Measurements from ENCODE around the gene PCDH19.

Gene PCDH19

DNA sequence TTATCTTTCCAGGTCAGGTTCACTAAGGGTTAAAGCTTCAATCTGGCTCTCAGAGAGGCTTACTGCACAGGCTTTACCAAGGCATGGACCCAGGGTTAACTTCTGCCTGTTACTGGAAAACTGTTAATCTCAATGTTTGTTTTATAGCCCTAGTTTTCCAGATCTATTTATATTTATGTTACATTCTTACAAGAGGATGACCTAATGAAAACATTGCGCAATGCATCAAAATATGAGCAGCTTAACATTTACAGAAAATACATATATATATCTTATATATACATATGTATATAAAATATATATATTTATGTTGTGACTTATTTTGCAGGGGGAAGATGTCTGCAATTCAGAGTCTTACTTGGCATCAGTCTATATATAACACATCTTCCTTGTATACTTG is 112.3 kb downstream of the PCDH19 start:
- Histone ChIP-seq H3K27me3 (replicated peaks) (no peaks in the 10 kb centered on the region), H3K36me3 (replicated peaks) (no peaks in the 10 kb centered on the region), H3K27ac (no peak overlapping the region), H3K4me3 (ENCODE audit: low read depth, low read length) (no peak overlapping the region)
- in situ Hi-C loops (cut with HindIII; ENCODE audit: low pct_ligation_motif_present, low sequenced_read_pairs), result no loop called here
- TF ChIP-seq, protein P1, sequence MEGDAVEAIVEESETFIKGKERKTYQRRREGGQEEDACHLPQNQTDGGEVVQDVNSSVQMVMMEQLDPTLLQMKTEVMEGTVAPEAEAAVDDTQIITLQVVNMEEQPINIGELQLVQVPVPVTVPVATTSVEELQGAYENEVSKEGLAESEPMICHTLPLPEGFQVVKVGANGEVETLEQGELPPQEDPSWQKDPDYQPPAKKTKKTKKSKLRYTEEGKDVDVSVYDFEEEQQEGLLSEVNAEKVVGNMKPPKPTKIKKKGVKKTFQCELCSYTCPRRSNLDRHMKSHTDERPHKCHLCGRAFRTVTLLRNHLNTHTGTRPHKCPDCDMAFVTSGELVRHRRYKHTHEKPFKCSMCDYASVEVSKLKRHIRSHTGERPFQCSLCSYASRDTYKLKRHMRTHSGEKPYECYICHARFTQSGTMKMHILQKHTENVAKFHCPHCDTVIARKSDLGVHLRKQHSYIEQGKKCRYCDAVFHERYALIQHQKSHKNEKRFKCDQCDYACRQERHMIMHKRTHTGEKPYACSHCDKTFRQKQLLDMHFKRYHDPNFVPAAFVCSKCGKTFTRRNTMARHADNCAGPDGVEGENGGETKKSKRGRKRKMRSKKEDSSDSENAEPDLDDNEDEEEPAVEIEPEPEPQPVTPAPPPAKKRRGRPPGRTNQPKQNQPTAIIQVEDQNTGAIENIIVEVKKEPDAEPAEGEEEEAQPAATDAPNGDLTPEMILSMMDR (IDR thresholded peaks at IDR 0.05; ENCODE audit: low read depth, low read length, missing control alignments), result no peak
- no peak for DNase-seq

DNA sequence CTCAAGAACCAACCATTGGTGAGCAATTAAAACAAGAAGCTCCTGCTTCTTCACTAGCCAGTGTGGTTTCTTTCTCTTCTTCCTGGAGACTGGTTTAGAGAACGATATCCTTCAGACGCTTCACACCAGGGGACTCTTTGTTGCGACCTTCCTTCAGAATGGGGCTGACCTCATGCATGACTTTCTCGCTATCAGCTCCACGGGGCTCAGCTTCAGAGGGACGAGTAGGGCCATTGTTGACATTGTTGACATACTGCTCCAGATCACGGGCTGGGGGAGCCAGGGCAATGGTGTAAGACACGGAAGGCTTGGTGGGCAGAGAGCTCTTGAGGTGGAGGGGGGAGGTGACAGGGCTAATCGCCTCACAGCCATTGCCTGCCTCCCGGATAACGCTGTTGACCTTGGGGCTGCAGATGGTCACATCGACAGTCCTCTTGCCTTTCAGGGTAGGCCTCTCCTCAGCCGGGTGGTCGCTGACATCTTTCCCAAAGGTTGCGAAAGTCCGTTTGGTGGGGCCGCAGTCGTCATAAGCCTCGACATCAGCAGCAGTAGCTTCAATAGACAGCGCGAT is 113.8 kb downstream of the PCDH19 start:
- H3K27ac ChIP-seq, result no peak overlapping the region
- H3K27me3 ChIP-seq (replicated peaks), result no peaks in the 10 kb centered on the region
- TF ChIP-seq, protein P1 (IDR thresholded peaks at IDR 0.05; ENCODE audit: low read depth, low read length, missing control alignments), result no peak
- DNase-seq, result no peak
- in situ Hi-C loops (cut with HindIII; ENCODE audit: low pct_ligation_motif_present, low sequenced_read_pairs), result no loop called here
- H3K36me3 ChIP-seq (replicated peaks), result no peaks in the 10 kb centered on the region
- H3K4me3 ChIP-seq (ENCODE audit: low read depth, low read length), result no peak overlapping the region

DNA sequence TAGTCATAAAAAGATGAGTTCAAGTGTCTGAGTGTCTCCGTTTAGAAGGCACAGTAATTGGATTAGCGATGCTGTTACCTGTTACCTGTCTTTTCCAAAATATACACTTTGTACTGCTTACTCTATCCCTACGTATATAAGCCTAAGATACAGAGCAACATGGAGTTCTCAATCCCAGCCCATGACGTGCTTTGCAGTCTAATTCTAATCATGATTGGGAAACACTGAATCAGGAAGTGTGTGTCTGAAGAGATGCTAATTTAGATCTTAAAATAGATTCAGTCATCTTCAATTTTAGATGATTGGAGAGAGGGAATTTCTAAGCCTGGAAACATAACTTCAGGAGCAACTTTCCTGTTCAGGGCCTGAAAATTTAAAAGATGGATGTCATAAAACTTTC is 115.1 kb downstream of the PCDH19 start:
- TF ChIP-seq, protein P1 (IDR thresholded peaks at IDR 0.05; ENCODE audit: low read depth, low read length, missing control alignments), result no peak
- Histone ChIP-seq H3K27ac (no peak overlapping the region), H3K36me3 (replicated peaks) (no peaks in the 10 kb centered on the region), H3K4me3 (ENCODE audit: low read depth, low read length) (no peak overlapping the region), H3K27me3 (replicated peaks) (no peaks in the 10 kb centered on the region)
- no peak for DNase-seq
- in situ Hi-C loops (cut with HindIII; ENCODE audit: low pct_ligation_motif_present, low sequenced_read_pairs), result no loop called here

DNA sequence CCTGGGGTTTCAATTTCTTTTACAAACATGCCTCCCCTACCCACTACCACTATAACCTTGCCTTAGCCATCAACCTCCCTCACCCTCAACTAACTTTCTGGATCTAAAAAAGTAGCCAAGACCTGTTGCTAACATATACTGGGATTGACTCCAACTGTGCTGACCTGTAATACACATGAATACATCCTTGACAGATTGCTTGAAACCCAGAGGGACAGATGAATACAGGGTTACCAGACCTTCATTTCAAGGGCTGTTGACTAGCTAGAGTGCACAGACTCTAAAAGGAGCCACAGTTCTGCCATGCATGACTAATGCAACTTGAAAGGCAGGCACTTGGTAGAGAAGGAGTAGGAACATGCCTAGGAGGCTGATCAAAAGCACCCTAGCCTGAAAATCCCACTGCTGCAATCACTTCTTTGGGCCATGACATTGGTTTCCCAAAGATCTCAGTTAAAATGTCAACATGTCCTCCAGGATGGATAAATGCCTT is 121.0 kb downstream of the PCDH19 start:
- no peak overlapping the region for H3K27ac ChIP-seq
- no peaks in the 10 kb centered on the region for H3K36me3 ChIP-seq (replicated peaks)
- H3K4me3 ChIP-seq (ENCODE audit: low read depth, low read length), result no peak overlapping the region
- DNase-seq, result no peak
- TF ChIP-seq, protein P1 (IDR thresholded peaks at IDR 0.05; ENCODE audit: low read depth, low read length, missing control alignments), result no peak
- in situ Hi-C loops (cut with HindIII; ENCODE audit: low pct_ligation_motif_present, low sequenced_read_pairs), result no loop called here
- H3K27me3 ChIP-seq (replicated peaks), result no peaks in the 10 kb centered on the region

DNA sequence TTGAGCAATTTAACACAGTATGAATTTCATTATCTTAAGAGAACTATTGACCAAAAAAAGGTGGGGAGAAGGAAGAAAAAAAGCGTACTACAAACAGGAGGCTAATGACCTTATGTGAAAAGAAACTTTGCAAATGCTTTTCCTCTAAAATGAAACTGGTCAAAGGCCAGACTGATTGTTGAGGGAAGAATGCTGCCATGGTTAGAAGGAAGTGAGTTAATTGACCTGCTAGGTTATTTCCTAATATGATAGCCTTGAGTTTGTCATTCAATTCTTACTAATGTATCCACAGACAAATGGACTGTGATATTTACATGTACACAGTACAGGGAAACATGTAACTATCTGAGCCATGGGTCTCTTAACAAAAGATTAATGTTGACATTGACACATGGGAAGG is 132.8 kb downstream of the PCDH19 start:
- TF ChIP-seq, protein P1 (IDR thresholded peaks at IDR 0.05; ENCODE audit: low read depth, low read length, missing control alignments), result no peak
- in situ Hi-C loops (cut with HindIII; ENCODE audit: low pct_ligation_motif_present, low sequenced_read_pairs), result no loop called here
- no peaks in the 10 kb centered on the region for H3K36me3 ChIP-seq (replicated peaks)
- H3K27me3 ChIP-seq (replicated peaks), result no peaks in the 10 kb centered on the region
- H3K4me3 ChIP-seq (ENCODE audit: low read depth, low read length), result no peak overlapping the region
- H3K27ac ChIP-seq, result no peak overlapping the region
- no peak for DNase-seq

DNA sequence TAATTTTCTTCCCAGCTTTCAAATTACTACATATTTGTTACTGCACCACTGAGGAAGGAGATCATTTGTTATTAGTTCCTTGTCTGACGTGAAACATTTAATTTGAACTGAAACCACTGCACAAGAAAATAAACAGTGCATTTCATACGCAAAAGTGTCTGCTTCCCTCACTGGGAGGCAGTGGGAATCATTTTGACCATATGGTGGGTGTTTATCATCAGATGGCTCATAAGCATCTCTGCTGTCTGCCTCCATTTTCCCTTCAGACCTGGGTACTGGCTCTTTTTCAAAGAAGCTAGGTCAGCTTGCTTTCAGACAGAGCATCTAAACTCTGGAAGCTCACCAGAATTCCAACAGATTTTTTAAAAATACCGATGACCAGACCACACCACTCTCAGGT is 135.2 kb downstream of the PCDH19 start:
- DNase-seq, result no peak
- in situ Hi-C loops (cut with HindIII; ENCODE audit: low pct_ligation_motif_present, low sequenced_read_pairs), result no loop called here
- no peak overlapping the region for H3K27ac ChIP-seq

More for the DNA sequence above, 135.2 kb downstream of the PCDH19 start:
- Histone ChIP-seq H3K36me3 (replicated peaks) (no peaks in the 10 kb centered on the region), H3K4me3 (ENCODE audit: low read depth, low read length) (no peak overlapping the region), H3K27me3 (replicated peaks) (no peaks in the 10 kb centered on the region)
- TF ChIP-seq, protein P1 (IDR thresholded peaks at IDR 0.05; ENCODE audit: low read depth, low read length, missing control alignments), result no peak
